ENCODE measurements around the gene HPF1.

DNA sequence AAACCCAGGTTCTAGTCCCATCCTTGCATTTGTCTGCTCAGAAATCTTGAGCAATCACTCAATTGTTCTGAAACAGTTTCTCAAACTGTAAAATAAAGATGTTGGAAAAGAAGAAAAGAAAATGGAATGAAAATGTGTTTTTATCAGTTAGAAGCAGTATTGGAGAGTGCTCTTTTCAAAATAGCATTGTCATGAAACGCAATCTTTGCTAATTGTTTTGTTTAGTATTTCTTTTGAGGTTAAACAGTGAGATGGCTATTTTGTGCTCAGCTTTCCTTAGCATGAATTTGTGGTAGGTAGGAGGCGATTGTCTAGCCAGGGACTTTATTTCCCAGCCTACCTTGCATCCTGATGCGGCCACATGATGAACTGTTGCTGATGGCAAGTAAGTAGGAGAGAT is 10.6 kb upstream of the HPF1 start:
- TF ChIP-seq CTCF (IDR thresholded peaks at IDR 0.05 in 8 of 11, conservative IDR thresholded peaks at IDR 0.05 in 3 of 11): no peak
- TF ChIP-seq POLR2A (IDR thresholded peaks at IDR 0.05): no peak
- TF ChIP-seq POLR2AphosphoS5 (IDR thresholded peaks at IDR 0.05): no peak
